Measurements from ENCODE around the gene WDR82.

DNA sequence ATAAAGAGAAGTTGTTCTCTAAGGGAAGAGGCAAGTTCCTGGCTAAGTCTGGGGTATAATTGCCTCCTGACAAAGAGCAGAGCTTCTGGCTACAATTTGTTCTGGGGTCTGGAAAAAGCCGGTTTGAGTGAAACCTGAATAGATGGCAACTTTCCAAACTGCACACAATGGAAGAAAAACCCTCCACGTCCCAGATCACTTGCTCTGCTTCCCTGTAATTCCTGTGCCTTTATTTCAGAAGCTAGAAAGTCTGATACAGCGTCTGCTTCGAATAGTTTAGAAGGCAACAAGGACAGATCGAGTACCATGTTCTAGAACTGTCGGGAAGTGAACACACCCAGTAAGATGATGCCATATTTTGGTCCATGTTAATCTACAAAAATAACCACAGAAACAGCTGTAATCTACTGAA, 1.6 kb upstream of the WDR82 start:
- TF ChIP-seq, protein P1, sequence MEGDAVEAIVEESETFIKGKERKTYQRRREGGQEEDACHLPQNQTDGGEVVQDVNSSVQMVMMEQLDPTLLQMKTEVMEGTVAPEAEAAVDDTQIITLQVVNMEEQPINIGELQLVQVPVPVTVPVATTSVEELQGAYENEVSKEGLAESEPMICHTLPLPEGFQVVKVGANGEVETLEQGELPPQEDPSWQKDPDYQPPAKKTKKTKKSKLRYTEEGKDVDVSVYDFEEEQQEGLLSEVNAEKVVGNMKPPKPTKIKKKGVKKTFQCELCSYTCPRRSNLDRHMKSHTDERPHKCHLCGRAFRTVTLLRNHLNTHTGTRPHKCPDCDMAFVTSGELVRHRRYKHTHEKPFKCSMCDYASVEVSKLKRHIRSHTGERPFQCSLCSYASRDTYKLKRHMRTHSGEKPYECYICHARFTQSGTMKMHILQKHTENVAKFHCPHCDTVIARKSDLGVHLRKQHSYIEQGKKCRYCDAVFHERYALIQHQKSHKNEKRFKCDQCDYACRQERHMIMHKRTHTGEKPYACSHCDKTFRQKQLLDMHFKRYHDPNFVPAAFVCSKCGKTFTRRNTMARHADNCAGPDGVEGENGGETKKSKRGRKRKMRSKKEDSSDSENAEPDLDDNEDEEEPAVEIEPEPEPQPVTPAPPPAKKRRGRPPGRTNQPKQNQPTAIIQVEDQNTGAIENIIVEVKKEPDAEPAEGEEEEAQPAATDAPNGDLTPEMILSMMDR (IDR thresholded peaks at IDR 0.05; ENCODE audit: insufficient read depth, low read depth, low read length) = no peak
- TF ChIP-seq EZH2 (IDR thresholded peaks at IDR 0.05; ENCODE audit: insufficient read depth, low read length) = no peak
